Endothelial cell of umbilical vein (primary cell): Measurements from ENCODE around the gene DIAPH3. TPM values are rescaled to one million over a fixed set of nuclear protein-coding genes. Genes with fewer than 3 reads are reported as not detected.

ENCODE experiments used
- BruUV-seq: library from RNA; stranded (reverse); fragments of 400-500 nt; replicated peaks from 2 replicates; lab custom pipeline; 2021; lab: Mats Ljungman, UMichigan
- CTCF ChIA-PET: fragments of 300-600, 350-600 bp; sonication (Branson Sonifier 250); formaldehyde crosslinking; loops from one replicate; lab custom pipeline; 2021; ENCODE audit warnings: antibody characterized with exemption, inconsistent platforms; lab: Charles Lee
- POLR2A ChIA-PET: fragments of 300-600, 350-600 bp; sonication (Branson Sonifier 250); formaldehyde crosslinking; loops from one replicate; lab custom pipeline; 2021; ENCODE audit warnings: antibody characterized with exemption, inconsistent platforms; lab: Charles Lee
- DNase-seq: peaks from one replicate; pipeline ENCODE4 v3.0.0-alpha.2; 2011; ENCODE audit warnings: low read depth, low spot score
- FAIRE-seq: peaks from 2 replicates; lab custom pipeline; 2011; peaks lifted over from hg19 to GRCh38; lab: Jason Lieb, UNC
- H2AFZ ChIP-seq: 2 replicates; pipeline ENCODE4 v1.6.0; 2012; ENCODE audit warnings: low read depth, low read length, control low read depth, inconsistent platforms
- H3K27ac ChIP-seq: 2 replicates; pipeline ENCODE4 v1.5.1; 2011; ENCODE audit warnings: low read depth, mild to moderate bottlenecking, control low read depth, low read length, moderate library complexity; ENCODE audit not compliant: insufficient read depth
- H3K27me3 ChIP-seq, 2 experiments: 2 replicates each; pipeline versions ENCODE4 v1.6.0 to v1.6.1; 2011; ENCODE audit warnings: low read length in 2 of 2, mixed read lengths in 1 of 2; ENCODE audit not compliant: control insufficient read depth in 2 of 2, insufficient read depth in 2 of 2
- H3K36me3 ChIP-seq, 2 experiments: 2 replicates in 1 of 2; 3 replicates in 1 of 2; pipeline ENCODE4 v1.5.1; 2011; ENCODE audit warnings: low read length in 2 of 2, mild to moderate bottlenecking in 1 of 2, moderate library complexity in 1 of 2; ENCODE audit not compliant: control insufficient read depth in 2 of 2, insufficient read depth in 2 of 2; ENCODE audit errors: extremely low read depth in 1 of 2
- H3K4me1 ChIP-seq: 3 replicates; pipeline ENCODE4 v1.5.1; 2011; ENCODE audit warnings: mild to moderate bottlenecking, low read length; ENCODE audit not compliant: control insufficient read depth, insufficient read depth; ENCODE audit errors: extremely low read depth
- H3K4me2 ChIP-seq: 2 replicates; pipeline ENCODE4 v1.6.1; 2011; ENCODE audit warnings: low read length, control low read depth, mixed read lengths; ENCODE audit not compliant: insufficient read depth
- H3K4me3 ChIP-seq, 3 experiments: fragments of 200-600 bp in 1 of 3; sonication (generic), shearing (Covaris generic) in 1 of 3; replicated peaks in 1 of 3; 2 replicates each; pipeline ENCODE4 v1.5.1; 2011 to 2016; ENCODE audit warnings: control low read depth in 3 of 3, low read length in 3 of 3, mild to moderate bottlenecking in 2 of 3, inconsistent platforms in 1 of 3, low read depth in 1 of 3, moderate library complexity in 1 of 3; ENCODE audit not compliant: insufficient read depth in 1 of 3
- H3K79me2 ChIP-seq: 2 replicates; pipeline ENCODE4 v1.6.0; 2012; ENCODE audit warnings: low read length, inconsistent platforms; ENCODE audit not compliant: control insufficient read depth, insufficient read depth
- H3K9ac ChIP-seq: replicated peaks from 2 replicates; pipeline ENCODE3; 2011; ENCODE audit warnings: low read length, control low read depth; ENCODE audit not compliant: insufficient read depth; ENCODE audit errors: extremely low read depth
- H3K9me1 ChIP-seq: replicated peaks from 3 replicates; pipeline ENCODE4 v1.6.0; 2011; ENCODE audit warnings: mild to moderate bottlenecking, low read length; ENCODE audit not compliant: control insufficient read depth, insufficient read depth; ENCODE audit errors: extremely low read depth
- H3K9me3 ChIP-seq: replicated peaks from 2 replicates; pipeline ENCODE4 v1.5.1; 2012; ENCODE audit warnings: low read length, inconsistent platforms; ENCODE audit not compliant: control insufficient read depth, insufficient read depth
- H4K20me1 ChIP-seq: replicated peaks from 2 replicates; pipeline ENCODE3; 2011; ENCODE audit warnings: mild to moderate bottlenecking, low read length; ENCODE audit not compliant: control insufficient read depth, insufficient read depth; ENCODE audit errors: extremely low read depth
- EZH2 ChIP-seq: IDR thresholded peaks from 2 replicates; pipeline ENCODE4 v1.6.1; 2012; ENCODE audit warnings: borderline replicate concordance, low read depth, mild to moderate bottlenecking, moderate library complexity, low read length, inconsistent platforms; ENCODE audit not compliant: severe bottlenecking
- FOS ChIP-seq: IDR thresholded peaks from 2 replicates; pipeline ENCODE4 v1.6.1; 2011; ENCODE audit warnings: mild to moderate bottlenecking, low read length, moderate library complexity, borderline replicate concordance; ENCODE audit not compliant: insufficient read depth
- GATA2 ChIP-seq: IDR thresholded peaks from 2 replicates; pipeline ENCODE4 v1.7.0; 2011; ENCODE audit warnings: low read depth, mild to moderate bottlenecking, moderate library complexity, mixed read lengths, low read length; ENCODE audit not compliant: insufficient read length, insufficient read depth
- JUN ChIP-seq: IDR thresholded peaks from 2 replicates; pipeline ENCODE4 v1.6.1; 2011; ENCODE audit warnings: borderline replicate concordance, low read depth; ENCODE audit not compliant: insufficient read length, insufficient read depth
- MYC ChIP-seq: IDR thresholded peaks from one replicate; pipeline ENCODE4 v1.6.1; 2011; ENCODE audit warnings: mild to moderate bottlenecking, low read depth, low read length
- POLR2A ChIP-seq: IDR thresholded peaks from 2 replicates; pipeline ENCODE4 v1.6.1; 2012; ENCODE audit warnings: low read depth, mild to moderate bottlenecking, control low read depth, low read length
- POLR2AphosphoS5 ChIP-seq: IDR thresholded peaks from 2 replicates; pipeline ENCODE4 v1.6.1; 2012; ENCODE audit warnings: low read depth, mild to moderate bottlenecking, control low read depth, low read length, moderate library complexity; ENCODE audit not compliant: insufficient read depth
- dilution Hi-C: fragments of 300-500 bp; cut with MboI; formaldehyde crosslinking; loops from one replicate; pipeline ENCODE4 v1.15.0; 2019; ENCODE audit warnings: low sequenced_read_pairs; ENCODE audit not compliant: extremely low pct_ligation_motif_present
- intact Hi-C: fragments of 100-400 bp; cut with micrococcal nuclease; formaldehyde crosslinking; loops from one replicate; pipeline ENCODE4 v1.10.0; 2022
- polyA plus RNA-seq, 4 experiments: library from polyadenylated mRNA; depleted of rRNA in 3 of 4; stranded (reverse) in 3 of 4; unstranded in 1 of 4; fragments of >200 nt; gene quantifications; 2 replicates each; pipeline versions ENCODE4 v1.2.1 to v1.2.3, GENCODE V29; 2011 to 2012; ENCODE audit warnings: missing spikeins in 1 of 4
- total RNA-seq: library from RNA; stranded (reverse); gene quantifications from 2 replicates; pipeline ENCODE4 v1.2.3, GENCODE V29; 2021
- TF ChIP-seq, protein P1 (sequence below), 2 donors: IDR thresholded peaks; 1 replicate in 1 of 2; 2 replicates in 1 of 2; pipeline ENCODE4 v1.5.1; 2011; ENCODE audit warnings: low read length in 2 of 2, mild to moderate bottlenecking in 2 of 2, moderate library complexity in 2 of 2, control low read depth in 1 of 2, inconsistent platforms in 1 of 2, low read depth in 1 of 2; ENCODE audit not compliant: insufficient read depth in 1 of 2; ENCODE audit errors: extremely low read depth in 1 of 2
- TF ChIP-seq, protein P2 (sequence below): IDR thresholded peaks from 2 replicates; pipeline ENCODE4 v1.6.1; 2011; ENCODE audit not compliant: insufficient read depth, insufficient read length

DIAPH3 gene
- total and polyA plus RNA-seq, 2 donors (not counting 3 experiments of a cell fraction or from before 2014, with no cell fraction given), result 9.9 to 44.0 TPM

DNA sequence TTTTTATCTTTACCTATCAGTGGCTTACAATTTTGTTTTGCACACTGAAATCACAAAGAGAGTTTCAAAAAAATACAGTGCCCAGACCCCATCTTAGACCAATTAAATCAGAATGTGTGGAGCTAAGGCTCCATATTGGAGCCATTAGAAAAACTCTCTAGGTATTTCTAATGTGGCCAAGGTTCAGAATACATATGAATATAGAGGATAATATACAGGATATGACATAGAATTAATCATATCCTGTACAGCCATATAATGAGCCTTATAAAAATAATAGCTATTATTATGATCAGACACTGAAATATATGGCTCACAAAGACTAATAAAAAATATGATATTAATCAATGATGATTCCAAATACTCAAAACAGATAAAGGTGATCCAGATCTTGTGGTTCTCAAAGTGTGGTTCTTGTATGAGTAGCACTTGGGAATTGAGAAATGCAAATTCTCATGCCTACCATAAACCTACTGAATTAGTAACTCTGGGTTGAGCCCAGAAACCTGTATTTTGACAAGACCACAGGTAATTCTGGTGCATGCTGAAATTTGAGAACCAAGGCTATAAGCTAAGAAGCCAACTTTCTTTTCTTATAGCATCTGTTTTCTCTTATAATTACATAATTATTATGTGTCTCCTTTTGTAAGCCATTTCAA lies 408.0 kb downstream of the DIAPH3 start:
- no peak for TF ChIP-seq POLR2AphosphoS5
- peak; percentile 79 for TF ChIP-seq JUN
- Histone ChIP-seq H3K36me3 (no peaks in the 10 kb centered on the region), H3K9ac (no peak overlapping the region), H4K20me1 (no peaks in the 10 kb centered on the region), H3K9me1 (no peaks in the 10 kb centered on the region), H3K27ac (no peak overlapping the region), H3K9me3 (no peaks in the 10 kb centered on the region), H2AFZ (no peak overlapping the region), H3K4me3 (no peak overlapping the region), H3K4me1 (peaks cover 11% of the 10 kb centered on the region), H3K4me2 (peak overlapping the region; percentile 51), H3K79me2 (no peaks in the 10 kb centered on the region), H3K27me3 (no peaks in the 10 kb centered on the region)
- ChIA-PET POLR2A (no interaction called here), CTCF (interaction anchor here (0.8 to 3.2 kb wide), 6 partner anchors 10 to 675 kb away, joined by 3 to 16 read pairs (median 5); no protein-coding TSS in a partner anchor)
- dilution Hi-C loops (no loop called here), intact Hi-C loops (no loop called here)
- FAIRE-seq (peak; percentile 73), DNase-seq (peak; percentile 38)
- BruUV-seq, result no TSS peak

DNA sequence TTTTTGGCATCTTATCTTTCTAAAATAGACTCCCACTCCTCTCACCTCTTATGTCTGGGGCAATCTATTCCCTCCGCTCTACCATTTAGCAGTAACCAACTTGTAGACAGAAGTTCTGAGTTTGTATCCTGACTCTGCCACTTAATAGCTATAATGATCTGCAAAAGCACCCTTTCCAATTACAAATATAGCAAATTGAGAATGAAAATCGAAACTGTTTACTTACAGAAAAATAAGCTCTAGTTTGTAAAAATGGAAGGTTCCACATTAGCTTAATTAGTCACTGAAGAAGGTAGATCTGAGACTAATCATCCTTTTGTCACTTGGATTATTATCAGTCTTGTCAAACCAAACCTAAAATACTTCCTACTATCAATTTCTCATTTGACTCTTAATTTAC lies 409.3 kb downstream of the DIAPH3 start:
- BruUV-seq, result no TSS peak
- Histone ChIP-seq H3K27ac (no peak overlapping the region), H3K9me1 (no peaks in the 10 kb centered on the region), H3K79me2 (no peaks in the 10 kb centered on the region), H4K20me1 (no peaks in the 10 kb centered on the region), H3K9me3 (no peaks in the 10 kb centered on the region), H3K36me3 (no peaks in the 10 kb centered on the region), H3K4me1 (peaks cover 11% of the 10 kb centered on the region), H3K4me3 (no peak overlapping the region), H3K9ac (no peak overlapping the region), H3K4me2 (no peak overlapping the region), H2AFZ (no peak overlapping the region), H3K27me3 (no peaks in the 10 kb centered on the region)
- CTCF ChIA-PET, result interaction anchor here (0.6 to 3.2 kb wide), 4 partner anchors 10 to 795 kb away, joined by 3 to 16 read pairs (median 4); no protein-coding TSS in a partner anchor
- FAIRE-seq, result no peak
- no peak for DNase-seq
- POLR2A ChIA-PET, result no interaction called here
- TF ChIP-seq EZH2 (no peak), JUN (no peak), GATA2 (no peak), POLR2A (no peak), MYC (no peak), POLR2AphosphoS5 (no peak), FOS (no peak)
- TF ChIP-seq, protein P1, sequence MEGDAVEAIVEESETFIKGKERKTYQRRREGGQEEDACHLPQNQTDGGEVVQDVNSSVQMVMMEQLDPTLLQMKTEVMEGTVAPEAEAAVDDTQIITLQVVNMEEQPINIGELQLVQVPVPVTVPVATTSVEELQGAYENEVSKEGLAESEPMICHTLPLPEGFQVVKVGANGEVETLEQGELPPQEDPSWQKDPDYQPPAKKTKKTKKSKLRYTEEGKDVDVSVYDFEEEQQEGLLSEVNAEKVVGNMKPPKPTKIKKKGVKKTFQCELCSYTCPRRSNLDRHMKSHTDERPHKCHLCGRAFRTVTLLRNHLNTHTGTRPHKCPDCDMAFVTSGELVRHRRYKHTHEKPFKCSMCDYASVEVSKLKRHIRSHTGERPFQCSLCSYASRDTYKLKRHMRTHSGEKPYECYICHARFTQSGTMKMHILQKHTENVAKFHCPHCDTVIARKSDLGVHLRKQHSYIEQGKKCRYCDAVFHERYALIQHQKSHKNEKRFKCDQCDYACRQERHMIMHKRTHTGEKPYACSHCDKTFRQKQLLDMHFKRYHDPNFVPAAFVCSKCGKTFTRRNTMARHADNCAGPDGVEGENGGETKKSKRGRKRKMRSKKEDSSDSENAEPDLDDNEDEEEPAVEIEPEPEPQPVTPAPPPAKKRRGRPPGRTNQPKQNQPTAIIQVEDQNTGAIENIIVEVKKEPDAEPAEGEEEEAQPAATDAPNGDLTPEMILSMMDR (IDR thresholded peaks at IDR 0.05; ENCODE audit: extremely low read depth in 1 of 2, insufficient read depth in 1 of 2, low read depth in 1 of 2, low read length in 2 of 2), result no peak
- TF ChIP-seq, protein P2, sequence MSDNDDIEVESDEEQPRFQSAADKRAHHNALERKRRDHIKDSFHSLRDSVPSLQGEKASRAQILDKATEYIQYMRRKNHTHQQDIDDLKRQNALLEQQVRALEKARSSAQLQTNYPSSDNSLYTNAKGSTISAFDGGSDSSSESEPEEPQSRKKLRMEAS, result no peak
- dilution Hi-C loops, result no loop called here
- intact Hi-C loops, result no loop called here
